SKM-1 (cell line): ENCODE data around the gene NCR1.
A peak's percentile ranks its signal among the peaks of the same experiment; 100 is the strongest.
"Not testable (repeated sequence)": the region's sequence is repeated elsewhere in the genome, so short reads cannot be mapped to it uniquely, and the experiment has no call there.

ENCODE experiments used
- DNase-seq: peaks from one replicate; lab custom pipeline; 2025; ENCODE audit not compliant: unreplicated experiment; lab: John Stamatoyannopoulos, UW

Gene NCR1, protein sequence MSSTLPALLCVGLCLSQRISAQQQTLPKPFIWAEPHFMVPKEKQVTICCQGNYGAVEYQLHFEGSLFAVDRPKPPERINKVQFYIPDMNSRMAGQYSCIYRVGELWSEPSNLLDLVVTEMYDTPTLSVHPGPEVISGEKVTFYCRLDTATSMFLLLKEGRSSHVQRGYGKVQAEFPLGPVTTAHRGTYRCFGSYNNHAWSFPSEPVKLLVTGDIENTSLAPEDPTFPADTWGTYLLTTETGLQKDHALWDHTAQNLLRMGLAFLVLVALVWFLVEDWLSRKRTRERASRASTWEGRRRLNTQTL

GRCh38 chr19:54905803-54906511 is at the start of gene NCR1:
Gene NCR1, plus strand, starts transcription at chr19:54906148. Its CDS starts 40 bp downstream, at chr19:54906188.
- DNase-seq: no peak

DNA sequence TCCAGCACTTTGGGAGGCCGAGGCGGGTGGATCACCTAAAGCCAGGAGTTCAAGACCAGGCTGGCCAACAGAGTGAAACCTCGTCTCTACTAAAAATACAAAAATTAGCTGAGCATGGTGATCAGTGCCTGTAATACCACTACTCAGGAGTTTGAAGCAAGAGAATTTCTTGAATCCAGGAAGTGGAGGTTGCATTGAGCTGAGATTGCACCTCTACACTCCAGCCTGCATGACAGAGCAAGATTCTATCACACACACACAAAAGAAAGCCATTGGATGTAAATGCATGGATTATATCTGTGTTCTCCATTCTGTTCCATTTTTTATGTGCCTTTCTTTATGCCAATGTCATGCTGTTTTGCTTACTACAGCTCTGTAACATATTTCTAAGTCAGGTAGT is 47.5 kb upstream of the NCR1 start:
- not testable (repeated sequence) for DNase-seq

DNA sequence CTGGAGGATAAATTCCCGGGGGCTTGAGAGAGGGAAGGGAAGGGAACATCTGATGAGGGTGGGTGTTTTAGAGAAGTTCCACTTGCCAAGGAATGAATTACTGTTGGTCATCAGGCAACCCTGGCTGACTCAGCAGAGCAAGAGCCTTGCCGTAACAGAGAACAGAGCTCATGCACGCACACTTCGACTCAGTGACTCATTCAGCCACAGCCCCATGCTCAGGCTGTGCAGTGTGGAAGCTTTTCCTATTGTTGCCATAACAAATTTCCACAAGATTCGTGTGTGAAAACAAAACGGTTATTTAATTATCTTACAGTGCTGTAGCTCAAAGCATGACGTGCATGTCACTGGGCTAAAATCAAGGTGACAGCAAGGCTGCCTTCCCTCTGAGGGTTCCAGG is 46.5 kb upstream of the NCR1 start:
- not testable (repeated sequence) for DNase-seq

DNA sequence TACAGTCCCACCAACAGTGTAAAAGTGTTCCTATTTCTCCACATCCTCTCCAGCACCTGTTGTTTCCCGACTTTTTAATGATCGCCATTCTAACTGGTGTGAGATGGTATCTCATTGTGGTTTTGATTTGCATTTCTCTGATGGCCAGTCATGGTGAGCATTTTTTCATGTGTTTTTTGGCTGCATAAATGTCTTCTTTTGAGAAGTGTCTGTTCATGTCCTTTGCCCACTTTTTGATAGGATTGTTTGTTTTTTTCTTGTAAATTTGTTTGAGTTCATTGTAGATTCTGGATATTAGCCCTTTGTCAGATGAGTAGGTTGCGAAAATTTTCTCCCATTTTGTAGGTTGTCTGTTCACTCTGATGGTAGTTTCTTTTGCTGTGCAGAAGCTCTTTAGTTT is 42.5 kb upstream of the NCR1 start:
- not testable (repeated sequence) for DNase-seq

GRCh38 chr19:54871696-54872095 is 34.3 kb upstream of the NCR1 start:
- no peak for DNase-seq

GRCh38 chr19:54873990-54874389 is 32.0 kb upstream of the NCR1 start, which contains the start of gene FCAR:
Gene FCAR, plus strand, starts transcription at chr19:54874235. Its CDS starts 55 bp downstream, at chr19:54874290.
- DNase-seq: peak; percentile 0

DNA sequence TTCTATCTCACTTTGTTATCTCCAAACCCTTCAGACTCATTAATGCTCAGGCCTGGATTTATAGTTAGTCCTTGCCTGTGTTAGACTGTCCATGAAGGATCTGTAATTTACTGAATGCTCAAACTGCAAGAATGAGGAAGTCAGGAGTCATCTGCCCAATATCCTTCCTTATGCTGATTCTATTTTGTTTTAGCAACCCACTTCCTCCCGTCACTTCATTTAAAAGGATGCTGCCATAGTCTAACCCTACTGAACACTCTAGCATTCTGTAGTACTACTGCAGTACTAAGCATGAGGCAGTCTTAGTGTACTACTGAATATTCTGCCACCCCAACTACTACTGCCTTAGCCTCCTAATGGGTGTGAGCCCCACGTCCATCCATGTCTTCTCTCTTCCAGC is 30.4 kb upstream of the NCR1 start:
- DNase-seq: peak; percentile 7

GRCh38 chr19:54877471-54877870 is 28.5 kb upstream of the NCR1 start:
- no peak for DNase-seq

DNA sequence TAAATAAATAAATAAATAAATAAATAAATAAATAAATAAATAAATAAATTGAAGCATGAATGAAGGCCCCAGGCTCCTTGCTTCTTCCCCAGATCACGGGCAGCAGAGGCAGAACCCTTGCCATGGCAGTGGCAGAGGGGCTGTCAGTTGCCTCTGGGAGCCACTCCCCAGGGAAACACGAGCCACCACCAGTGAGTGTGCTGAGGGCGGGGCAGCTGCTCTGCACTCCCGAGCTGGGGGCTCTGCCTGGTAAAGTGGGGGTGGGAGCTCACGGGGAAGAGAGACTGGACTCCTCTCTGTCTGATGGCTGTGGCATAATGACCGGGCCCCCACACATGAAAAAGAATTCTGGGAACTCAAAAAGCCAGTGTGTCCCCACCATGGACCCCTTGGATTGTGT is 24.1 kb upstream of the NCR1 start:
- DNase-seq: no peak

GRCh38 chr19:54882758-54883157 is 23.2 kb upstream of the NCR1 start:
- DNase-seq: no peak

GRCh38 chr19:54883228-54883627 is 22.7 kb upstream of the NCR1 start:
- no peak for DNase-seq

GRCh38 chr19:54888239-54888638 is 17.7 kb upstream of the NCR1 start:
- DNase-seq: no peak

GRCh38 chr19:54889566-54889965 is 16.4 kb upstream of the NCR1 start:
- no peak for DNase-seq

GRCh38 chr19:54893406-54893805 is 12.5 kb upstream of the NCR1 start:
- no peak for DNase-seq

GRCh38 chr19:54894106-54894505 is 11.8 kb upstream of the NCR1 start:
- DNase-seq: not testable (repeated sequence)

GRCh38 chr19:54896036-54896435 is 9.9 kb upstream of the NCR1 start:
- no peak for DNase-seq

DNA sequence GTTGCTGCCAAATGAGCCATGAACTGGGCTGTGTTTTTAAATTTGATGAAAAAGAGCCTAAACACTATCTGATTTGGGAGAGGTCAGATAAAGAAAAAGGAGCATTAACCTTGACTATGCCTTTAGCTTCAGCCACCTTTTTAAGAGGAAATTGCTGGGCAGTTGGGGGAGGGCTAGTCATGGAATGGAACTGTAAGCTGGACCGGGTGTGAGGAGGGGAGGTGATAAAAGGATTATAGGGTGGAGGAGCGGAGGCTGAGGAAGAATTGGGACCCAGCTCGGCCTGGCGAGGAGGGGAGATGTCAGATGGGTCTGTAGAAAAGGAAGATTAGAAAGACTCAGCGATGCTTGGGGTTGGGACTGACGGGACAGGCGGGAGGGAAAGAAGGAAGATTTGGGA is 7.3 kb upstream of the NCR1 start:
- not testable (repeated sequence) for DNase-seq

- not testable (repeated sequence) for DNase-seq
Measured at GRCh38 chr19:54899646-54900045, 6.3 kb upstream of the NCR1 start.

GRCh38 chr19:54901153-54901552 is 4.8 kb upstream of the NCR1 start:
- not testable (repeated sequence) for DNase-seq

DNA sequence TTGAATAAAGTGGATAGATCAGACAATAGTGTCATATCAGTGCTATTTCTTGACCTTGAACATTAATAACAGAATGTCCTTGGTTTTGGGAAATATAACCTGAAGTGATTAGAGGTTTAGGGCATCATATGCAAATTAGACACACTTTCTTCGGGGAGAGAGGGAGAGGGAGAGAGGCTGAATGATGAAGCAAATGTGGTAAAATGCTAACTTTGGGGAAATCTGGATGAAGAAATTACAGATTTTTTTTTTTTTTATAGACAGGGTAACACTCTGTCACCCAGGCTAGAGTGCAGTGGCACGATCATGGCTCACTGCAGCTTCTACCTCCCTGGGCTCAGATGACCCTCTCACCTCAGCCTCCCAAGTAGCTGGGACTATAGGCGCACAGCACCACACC is 3.9 kb upstream of the NCR1 start:
- no peak for DNase-seq

GRCh38 chr19:54903303-54903702 is 2.6 kb upstream of the NCR1 start:
- DNase-seq: no peak

GRCh38 chr19:54904261-54904660 is 1.7 kb upstream of the NCR1 start:
- not testable (repeated sequence) for DNase-seq
